ENCODE results near the gene CEP95.
"Not testable (repeated sequence)": the region's sequence is repeated elsewhere in the genome, so short reads cannot be mapped to it uniquely, and the experiment has no call there.

CEP95 gene

DNA sequence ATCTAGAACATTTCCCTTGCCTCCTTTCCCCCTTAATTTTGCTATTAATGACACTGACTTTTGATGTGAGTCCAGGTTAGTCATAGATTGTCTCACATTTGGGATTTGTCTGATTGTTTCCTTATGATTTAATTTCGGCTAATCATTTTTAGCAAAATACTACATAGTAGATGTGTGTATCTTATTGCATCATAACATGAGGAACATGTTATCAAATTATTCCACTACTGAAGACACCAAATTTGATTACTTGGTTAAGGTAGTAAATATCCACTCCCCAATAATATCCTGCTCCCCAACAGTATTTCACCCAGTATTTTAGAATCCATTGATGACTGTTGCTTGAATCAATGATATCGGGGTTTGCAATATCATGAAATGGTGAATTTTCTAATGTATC is 12.7 kb upstream of the CEP95 start:
- DNase-seq (ENCODE audit: low read depth in 1 of 2, low spot score in 1 of 2), result no peak

DNA sequence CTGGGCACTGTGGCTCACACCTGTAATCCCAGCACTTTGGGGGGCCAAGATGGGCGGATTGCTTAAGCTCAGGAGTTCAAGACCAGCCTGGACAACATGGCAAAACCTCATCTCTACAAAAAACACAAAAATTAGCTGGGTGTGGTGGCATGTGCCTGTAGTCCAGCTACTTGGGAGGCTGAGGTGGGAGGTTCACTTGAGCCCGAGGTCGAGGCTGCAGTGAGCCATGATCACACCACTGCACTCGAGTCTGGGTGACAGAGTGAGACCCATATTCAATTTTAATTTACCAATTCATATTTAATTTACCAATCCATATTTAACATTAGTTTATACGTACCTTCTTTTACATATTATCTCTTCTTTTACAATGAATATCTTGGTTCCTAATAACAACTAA is 11.5 kb upstream of the CEP95 start:
- DNase-seq (ENCODE audit: low read depth in 1 of 2, low spot score in 1 of 2), result not testable (repeated sequence)

DNA sequence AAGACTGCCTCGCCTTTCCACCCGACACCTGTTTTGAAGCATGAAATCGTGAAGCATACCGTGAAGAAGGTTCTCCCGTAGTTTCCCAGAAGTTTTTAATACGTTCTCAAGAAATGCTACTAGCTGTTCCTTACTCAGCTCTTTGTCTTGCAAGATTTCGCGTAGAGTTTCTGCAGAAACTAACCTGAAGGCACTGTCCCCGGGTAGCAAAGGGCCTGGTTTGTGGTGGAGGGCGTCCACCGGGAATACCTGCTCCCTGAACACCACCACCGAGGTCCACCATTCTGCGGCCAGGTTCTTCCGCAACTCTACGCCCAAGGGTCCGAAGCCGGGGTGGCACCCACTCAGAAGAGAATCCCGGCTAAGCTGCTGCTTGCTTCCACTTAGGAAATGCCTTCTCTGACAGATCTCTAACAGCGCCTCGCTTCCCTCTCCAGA is 10.4 kb upstream of the CEP95 start:
- no peak for DNase-seq (ENCODE audit: low read depth in 1 of 2, low spot score in 1 of 2)

DNA sequence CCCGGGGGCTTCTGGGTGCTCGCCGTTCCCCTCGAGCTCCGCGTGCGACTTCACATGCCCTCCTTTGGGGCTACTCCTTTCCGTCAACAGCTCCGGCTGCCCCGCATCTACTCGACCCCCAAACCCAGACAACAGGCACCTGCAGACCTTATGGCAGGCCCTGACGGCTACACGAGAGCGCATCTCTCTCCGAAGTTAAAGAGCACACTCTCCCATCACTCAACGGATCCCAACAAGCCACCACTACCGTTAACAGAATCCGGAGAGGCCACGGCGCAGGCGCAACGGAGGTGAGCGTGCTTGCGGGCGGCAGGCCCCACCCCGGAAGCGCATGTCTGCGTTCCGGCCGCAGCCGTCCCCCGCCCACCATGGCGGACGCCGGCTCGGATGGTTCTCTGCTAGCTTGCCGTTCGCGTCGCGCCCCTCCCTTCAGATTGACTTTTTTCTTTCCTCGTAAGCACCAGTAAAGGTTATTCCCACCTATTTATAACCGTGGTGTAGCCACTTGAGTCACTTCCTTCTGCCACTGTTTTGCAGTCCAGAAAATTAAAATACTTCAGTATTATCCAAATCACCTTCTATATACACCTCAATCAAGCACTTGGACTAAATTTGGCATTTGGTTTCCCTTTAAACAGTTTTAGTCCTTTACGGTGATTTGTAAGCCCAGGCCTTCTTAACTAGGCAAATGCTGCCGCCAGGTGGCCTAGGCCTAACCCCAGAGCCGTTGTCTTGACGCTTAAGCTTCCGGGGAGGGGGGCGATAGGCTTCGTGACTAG is 9.8 kb upstream of the CEP95 start, which contains the start of gene POLG2:
Gene POLG2 (minus strand): TSS at position 269 of the 779 bp plus-strand sequence. CDS start 86 bp downstream, at position 183.
- DNase-seq (ENCODE audit: low read depth in 1 of 2, low spot score in 1 of 2), result peak; percentile 92 to 94

DNA sequence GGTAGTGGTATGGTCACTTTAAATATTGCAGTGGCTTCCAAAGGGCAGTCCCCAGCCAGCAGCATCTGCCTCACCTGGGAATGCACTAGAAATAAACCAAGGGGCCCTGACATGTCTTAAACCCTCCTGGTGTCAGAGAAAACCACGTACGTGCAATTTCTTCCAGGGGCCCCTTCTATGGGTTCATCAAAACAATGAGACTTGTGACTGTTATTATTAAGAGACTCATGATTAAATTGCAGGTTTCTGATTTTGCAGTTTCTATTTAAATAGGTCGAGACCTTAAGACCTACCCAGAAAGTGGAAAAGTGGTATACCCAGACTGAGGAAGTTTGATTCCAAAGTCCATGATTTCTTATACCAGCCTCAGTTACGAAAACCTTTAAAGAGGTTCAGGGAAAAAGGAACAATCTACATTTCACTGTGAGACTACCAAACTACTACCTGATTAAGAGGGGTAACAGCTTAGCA is 9.2 kb upstream of the CEP95 start:
- DNase-seq (ENCODE audit: low read depth in 1 of 2, low spot score in 1 of 2), result no peak

DNA sequence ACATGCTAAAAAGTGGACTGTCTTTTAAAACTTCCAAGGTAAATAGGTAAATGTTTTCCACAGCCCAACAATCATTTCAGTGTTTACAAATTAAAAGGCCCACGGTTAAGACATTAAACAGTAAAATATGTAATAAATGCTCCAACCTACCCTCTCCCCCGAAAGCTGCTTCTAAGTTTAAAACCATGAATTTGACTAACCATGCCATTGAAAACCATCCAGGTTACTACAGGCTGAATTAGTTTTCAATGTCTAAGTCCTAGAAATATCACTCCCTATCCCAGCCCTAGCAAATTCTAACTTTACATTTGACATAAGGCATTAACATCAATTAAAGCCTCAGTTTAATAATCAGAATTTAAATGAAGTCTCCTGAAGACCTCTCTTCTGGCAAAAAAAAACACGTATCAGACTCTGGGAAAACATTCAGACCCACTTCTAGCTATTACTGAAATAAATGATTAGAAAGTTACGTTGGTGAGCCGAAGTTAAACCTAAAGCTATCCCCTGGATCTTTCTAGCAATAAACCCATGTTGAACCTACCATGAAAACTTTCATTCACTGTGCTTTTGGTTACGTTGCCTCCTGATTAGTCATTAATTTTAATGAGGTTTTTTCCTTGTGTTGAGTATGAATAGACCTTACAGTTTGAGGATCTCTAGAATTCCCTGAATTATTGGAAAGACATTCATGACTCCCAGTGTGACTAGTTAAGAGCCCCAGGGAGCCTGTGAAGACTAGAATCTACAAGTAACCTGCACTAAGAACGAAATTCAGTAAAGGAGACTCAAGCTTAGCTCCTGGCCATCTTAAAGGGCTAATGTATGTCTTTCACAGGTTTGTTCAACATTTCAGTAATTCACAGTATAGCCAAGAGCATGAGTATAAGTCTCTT is 8.2 kb upstream of the CEP95 start:
- DNase-seq (ENCODE audit: low read depth in 1 of 2, low spot score in 1 of 2), result no peak

DNA sequence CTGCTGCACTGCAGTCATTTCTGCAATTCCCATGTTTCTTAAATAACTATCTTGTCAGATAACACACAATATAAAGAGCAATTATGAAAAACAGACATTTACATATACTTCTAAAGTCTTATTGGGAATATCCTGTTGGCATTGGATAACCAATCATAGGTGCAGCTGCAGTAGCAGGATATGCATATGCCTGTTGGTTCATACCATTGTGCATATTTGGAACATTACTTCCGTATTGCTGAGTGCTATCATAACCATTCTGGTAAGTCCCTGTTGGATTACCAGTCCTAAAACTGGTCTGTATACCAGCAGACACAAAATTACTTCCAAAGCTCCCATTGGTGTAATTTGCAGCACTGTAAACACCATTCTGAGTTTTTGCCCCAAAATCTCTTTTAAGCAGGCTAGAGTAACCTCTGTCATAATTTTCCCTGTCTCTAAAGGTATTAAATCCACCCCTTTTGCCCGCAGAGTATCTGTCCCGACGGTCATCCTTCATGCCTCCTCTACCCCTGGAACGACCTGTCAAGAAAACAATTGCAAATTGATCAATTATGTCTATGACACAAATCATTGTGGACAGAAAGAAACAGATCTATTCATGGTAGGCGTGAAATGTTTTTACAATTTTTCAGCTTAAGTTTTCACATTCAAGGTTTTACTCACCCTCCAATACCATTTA is 6.8 kb upstream of the CEP95 start:
- DNase-seq (ENCODE audit: low read depth in 1 of 2, low spot score in 1 of 2), result no peak

DNA sequence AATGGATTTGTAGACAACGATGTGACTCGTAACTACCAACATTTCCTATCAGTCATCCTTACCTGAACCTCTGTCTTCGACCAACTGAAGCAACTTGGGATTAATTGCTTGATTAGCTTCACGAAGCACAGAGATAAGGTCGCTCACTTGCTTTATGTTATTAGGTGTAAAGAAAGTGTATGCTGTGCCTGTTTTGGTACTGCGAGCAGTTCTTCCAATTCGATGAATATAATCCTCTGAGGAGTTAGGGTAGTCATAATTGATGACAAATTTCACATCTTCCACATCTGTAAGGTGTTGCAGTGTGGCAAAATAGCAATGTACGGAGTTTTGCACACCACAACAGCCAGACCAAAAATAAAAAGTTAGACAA is 6.3 kb upstream of the CEP95 start:
- no peak for DNase-seq (ENCODE audit: low read depth in 1 of 2, low spot score in 1 of 2)

DNA sequence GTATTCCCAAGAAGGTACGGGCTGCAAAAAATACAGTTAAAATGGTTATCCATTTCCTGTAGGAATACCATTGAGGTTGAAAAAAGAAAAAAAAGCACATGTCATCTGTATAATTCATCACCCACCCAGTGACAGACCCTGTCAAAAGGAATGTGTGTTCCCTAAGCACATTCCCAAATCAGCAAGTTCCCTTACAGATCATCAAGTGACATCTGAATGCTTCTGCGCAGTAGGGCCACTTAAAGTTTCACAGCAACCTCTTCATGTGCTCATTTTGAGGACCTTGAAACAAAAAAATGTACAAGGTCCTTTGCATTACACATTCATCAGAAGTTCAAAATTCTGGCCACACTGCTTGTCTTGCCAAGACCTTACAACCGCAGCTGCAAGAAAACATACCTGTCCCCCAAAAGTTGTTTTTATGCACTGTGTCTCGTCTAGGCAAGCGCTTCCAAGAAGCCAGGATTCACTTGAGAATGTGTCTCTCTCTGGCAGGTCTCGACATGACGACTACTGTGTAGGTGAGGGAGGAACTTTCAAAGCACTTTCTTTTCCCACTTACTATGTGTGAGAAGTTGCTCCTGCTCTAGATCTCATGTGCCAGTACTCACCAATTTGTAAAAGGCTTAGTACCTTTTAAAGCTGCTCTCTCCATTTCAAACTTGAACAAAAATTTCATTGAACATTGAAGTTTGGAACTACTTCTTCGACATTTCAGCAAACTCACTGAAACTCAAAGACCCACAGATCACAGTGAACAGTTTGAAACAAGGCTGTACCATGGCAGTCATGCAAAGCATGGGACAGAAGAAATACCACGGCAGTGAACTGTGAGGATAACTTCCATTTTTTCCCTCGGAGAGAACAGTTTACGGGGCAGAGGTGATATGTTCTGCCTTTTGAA is 5.7 kb upstream of the CEP95 start:
- no peak for DNase-seq (ENCODE audit: low read depth in 1 of 2, low spot score in 1 of 2)

DNA sequence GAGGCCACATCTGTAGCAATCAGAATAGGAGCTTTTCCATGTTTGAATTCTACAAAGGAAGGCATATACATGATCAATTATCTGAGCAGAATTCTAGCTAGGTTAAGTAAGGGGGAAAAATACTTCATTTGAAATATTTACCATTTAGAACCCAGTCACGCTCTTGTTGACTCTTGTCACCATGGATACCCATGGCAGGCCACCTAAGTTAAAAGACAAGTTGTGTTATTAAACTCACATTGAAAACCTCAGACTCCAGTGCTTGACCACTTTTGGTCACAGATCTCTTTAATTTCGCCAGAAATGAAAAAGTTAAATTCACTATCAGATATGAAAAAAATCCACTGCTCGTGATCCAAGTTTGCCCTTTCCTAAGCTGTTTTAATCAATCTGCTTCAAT is 4.8 kb upstream of the CEP95 start:
- DNase-seq (ENCODE audit: low read depth in 1 of 2, low spot score in 1 of 2), result no peak

DNA sequence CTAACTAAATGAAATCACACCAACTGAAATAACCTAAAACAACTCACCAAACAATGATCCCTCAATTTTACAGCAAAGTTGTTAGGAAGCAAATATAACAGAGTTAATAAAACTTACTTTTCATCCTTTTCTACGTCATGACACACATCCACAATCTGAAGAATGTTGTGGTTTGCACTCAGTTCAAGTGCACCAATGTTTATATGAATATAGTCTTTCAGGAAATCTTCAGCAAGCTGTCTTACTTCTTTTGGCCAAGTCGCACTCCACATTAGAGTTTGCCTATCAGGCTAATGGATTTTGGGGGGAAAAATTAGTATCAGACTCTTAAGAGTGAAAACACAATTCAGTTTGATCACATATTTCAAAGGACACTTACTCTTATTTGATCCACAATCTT is 4.0 kb upstream of the CEP95 start:
- DNase-seq (ENCODE audit: low read depth in 1 of 2, low spot score in 1 of 2), result no peak

DNA sequence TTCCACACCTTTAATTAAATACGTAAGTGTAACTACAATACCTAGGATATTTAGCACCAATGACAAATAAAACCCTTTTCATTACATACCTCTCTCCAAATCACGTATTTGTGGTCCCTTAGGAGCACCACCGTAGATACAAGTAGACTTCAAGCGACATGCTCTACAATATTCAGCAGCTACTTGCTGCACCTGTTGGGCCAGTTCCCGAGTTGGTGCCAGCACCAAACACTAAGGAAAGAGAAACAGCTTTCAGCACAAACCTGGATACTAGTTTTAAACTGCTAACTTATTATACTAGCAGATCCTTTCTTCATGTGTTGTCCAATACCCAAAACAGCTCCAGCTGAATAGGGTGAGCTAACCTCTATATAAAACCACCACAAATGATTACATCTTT is 3.4 kb upstream of the CEP95 start:
- DNase-seq (ENCODE audit: low read depth in 1 of 2, low spot score in 1 of 2), result no peak

DNA sequence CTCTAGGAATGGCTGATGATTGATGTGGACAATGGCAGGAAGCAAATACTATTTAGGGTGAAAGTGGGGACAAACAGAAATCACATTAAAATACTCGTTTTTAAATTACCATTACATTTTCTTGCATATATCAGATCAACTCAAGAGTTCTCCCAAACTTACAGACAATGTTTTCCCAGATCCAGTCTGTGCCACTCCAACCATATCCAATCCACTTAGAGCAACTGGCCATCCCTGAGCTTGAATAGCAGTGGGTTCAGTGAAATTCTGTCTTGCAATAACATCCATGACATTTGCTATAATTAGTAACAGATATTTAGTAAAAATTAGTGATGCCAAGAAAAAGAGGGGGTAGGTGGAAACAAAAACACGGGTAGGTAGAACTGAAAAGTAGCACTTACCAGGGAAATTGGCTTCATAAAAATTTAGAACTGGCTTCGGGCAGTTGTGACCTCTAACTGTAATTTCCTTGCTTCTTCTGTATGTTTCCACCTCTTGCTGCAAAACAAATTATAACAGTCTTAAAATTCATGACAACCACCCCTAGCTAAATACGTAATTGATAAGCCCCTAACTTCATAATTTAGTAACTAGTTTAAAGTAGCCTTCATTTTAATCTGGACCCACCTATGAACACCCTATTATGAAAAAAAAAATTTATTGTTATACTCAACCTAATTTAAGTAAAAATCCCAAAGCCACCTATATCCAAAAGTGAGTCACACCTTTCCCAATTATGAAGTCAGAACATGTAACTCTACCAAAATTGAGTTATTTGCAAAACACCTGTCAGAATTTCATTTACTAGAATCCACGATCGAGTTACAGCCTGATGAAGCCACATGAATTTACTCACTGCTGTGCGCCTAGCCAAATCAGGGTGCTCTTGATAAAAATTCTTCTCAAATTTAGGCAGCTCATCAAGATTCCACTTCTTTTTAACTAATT is 2.7 kb upstream of the CEP95 start:
- no peak for DNase-seq (ENCODE audit: low read depth in 1 of 2, low spot score in 1 of 2)

DNA sequence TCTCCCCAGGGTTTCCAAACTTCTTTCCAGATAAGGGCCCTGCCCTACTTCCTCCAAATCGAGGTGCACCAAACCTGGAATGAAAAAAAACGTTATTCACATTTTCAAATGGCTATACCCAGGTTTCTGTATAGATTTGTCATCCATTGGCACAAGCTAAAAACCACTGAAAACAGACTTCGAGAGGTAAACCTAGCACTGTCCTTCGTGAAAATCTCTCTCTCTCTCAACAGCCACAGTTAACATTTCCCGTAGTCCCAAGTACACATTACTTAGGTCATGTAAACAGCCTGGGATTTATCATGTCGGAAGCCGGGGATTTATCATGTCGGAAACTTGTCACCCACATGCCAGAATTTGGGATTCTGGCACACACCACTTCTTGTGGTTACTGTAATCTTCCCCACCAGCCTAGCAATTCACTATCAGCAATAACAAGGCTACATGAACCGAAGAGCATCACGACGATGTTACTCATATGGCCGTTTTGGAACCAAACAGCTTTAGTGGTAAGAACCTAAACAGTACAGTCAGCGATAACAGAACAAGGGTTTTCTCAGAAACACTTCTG is 1.9 kb upstream of the CEP95 start:
- no peak for DNase-seq (ENCODE audit: low read depth in 1 of 2, low spot score in 1 of 2)

DNA sequence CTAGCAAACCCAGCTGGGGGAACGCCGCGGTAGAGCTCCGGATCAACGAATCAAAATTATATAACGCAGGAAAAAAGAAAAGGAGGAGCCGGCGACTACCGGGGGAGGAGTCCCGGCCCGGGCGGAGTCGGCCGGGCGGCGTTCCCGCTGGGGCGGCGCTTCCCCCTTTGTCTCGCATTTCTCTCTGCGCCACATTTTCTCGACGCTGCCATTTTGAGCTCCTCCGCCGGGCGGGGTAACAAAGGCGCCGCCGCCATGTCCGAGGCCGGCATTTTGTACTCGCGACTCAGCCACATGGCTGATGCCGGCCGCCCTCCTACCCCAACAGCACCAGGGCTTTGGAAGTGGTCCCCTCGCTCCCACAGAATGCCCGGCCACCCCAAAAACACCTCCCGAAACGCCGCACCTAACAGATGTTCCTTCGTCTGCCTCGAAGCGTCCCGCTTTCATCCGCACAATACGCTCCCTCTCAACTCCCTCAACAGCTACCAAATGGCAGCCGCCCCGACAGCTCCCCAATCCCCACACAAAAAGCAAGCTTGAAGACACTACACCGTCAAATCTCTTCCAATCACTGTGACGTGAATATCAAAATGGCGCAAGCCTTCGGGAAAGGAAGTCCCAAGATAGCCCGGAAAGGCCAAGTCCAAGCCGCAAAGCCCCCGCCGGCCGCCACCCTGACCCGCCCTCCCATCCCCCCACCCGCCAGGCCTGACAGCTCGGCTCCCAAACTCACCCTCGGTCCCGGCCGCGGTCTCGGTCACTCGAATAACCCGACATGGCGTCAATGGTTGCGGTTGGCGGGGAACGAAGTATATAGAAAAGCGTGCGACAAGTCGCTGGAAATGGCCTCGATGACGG is 1.2 kb upstream of the CEP95 start:
- DNase-seq (ENCODE audit: low read depth in 1 of 2, low spot score in 1 of 2), result peak; percentile 75 to 79

DNA sequence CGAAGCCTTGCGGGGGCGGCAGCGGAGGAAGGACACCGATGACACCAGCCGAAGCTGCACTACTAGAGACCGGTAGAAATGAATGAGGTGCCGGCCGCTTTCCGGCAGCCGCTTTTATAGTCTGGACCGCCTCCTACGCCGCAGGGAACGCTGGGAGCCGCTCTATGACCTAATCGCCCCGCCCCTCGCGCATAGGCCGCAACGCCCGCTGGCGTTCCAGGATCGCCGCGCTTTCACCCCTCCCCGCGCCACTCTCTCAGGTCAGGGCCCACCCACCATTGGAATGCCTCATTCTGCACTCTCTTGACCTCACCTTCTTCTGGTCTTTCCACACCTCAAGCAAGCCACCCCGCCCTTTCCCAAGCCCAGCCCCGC is 589 bp upstream of the CEP95 start, which contains the start of gene DDX5:
Gene DDX5 (minus strand): TSS at position 89 of the 375 bp plus-strand sequence. CDS start 170 bp downstream, outside the sequence.
- DNase-seq (ENCODE audit: low read depth in 1 of 2, low spot score in 1 of 2), result peak; percentile 95 to 97

DNA sequence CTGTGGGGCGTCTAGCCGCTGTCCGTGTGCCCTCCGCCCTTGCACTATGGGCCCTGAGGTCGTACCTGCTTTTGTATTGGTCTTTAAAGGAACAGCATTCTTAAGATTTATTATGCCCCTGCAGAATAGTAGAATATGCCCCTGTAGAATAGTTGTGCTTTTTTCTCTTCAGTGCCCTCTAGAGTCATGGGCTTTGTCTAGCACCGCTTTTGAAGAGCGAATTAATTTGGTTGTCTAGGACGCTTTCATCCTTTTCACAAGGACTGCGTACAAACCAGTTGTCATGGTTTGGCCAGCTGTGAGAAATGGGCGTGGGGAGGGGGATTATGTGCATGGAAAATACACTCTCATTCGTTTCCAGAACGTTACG is 621 bp downstream of the CEP95 start:
- DNase-seq (ENCODE audit: low read depth in 1 of 2, low spot score in 1 of 2), result no peak

DNA sequence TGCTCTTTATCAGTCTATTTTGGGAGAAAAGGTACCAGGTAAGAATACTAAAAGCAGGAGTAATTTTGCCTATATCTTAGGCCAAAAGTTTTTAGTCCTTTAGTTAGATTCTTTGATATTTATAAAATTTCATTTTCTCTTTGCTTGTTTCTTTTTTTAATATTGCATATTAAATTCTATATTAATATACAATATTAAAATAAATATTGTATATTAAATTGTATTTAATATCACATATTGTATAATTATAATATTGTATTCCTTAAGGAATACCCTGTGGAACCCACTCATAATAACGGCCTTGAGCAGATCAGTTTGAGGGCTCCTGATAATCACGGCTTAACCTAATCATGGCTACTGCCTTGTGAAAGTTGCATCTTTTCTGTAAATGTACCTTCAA is 1.9 kb downstream of the CEP95 start:
- no peak for DNase-seq (ENCODE audit: low read depth in 1 of 2, low spot score in 1 of 2)
